ENCODE results near the gene CDH23.

The CDH23 gene

GRCh38 chr10:71558991-71559390 lies 162.3 kb downstream of the CDH23 start:
- DNase-seq, result no peak
- H3K4me1 Mint-ChIP-seq (ENCODE audit: low read depth), result no peaks in the 10 kb centered on the region
- H3K36me3 Mint-ChIP-seq (ENCODE audit: low read depth), result no peaks in the 10 kb centered on the region
- H3K4me3 Mint-ChIP-seq, result no peak overlapping the region
- H3K27ac Mint-ChIP-seq, result no peak overlapping the region
- H3K9me3 Mint-ChIP-seq, result no peaks in the 10 kb centered on the region
- peaks cover 16% of the 10 kb centered on the region for H3K27me3 Mint-ChIP-seq

GRCh38 chr10:71561003-71561574 lies 164.4 kb downstream of the CDH23 start:
- no peak for DNase-seq
- Mint-ChIP-seq H3K9me3 (no peaks in the 10 kb centered on the region), H3K4me1 (ENCODE audit: low read depth) (no peaks in the 10 kb centered on the region), H3K27me3 (peaks cover 16% of the 10 kb centered on the region), H3K36me3 (ENCODE audit: low read depth) (no peaks in the 10 kb centered on the region), H3K4me3 (no peak overlapping the region), H3K27ac (no peak overlapping the region)

GRCh38 chr10:71562181-71562580 lies 165.5 kb downstream of the CDH23 start:
- Mint-ChIP-seq H3K4me1 (ENCODE audit: low read depth) (no peaks in the 10 kb centered on the region), H3K36me3 (ENCODE audit: low read depth) (no peaks in the 10 kb centered on the region), H3K27me3 (peaks cover 16% of the 10 kb centered on the region), H3K27ac (no peak overlapping the region), H3K4me3 (no peak overlapping the region), H3K9me3 (no peaks in the 10 kb centered on the region)
- DNase-seq, result no peak

- no peak for DNase-seq
- no peaks in the 10 kb centered on the region for H3K36me3 Mint-ChIP-seq (ENCODE audit: low read depth)
- H3K4me3 Mint-ChIP-seq, result no peak overlapping the region
- H3K27ac Mint-ChIP-seq, result no peak overlapping the region
- H3K27me3 Mint-ChIP-seq, result peaks cover 16% of the 10 kb centered on the region
- no peaks in the 10 kb centered on the region for H3K4me1 Mint-ChIP-seq (ENCODE audit: low read depth)
- H3K9me3 Mint-ChIP-seq, result no peaks in the 10 kb centered on the region
These were observed 166.2 kb downstream of the CDH23 start for GRCh38 chr10:71562904-71563303.

- H3K27me3 Mint-ChIP-seq, result peaks cover 16% of the 10 kb centered on the region
- DNase-seq, result no peak
- no peaks in the 10 kb centered on the region for H3K4me1 Mint-ChIP-seq (ENCODE audit: low read depth)
- H3K9me3 Mint-ChIP-seq, result no peaks in the 10 kb centered on the region
- H3K36me3 Mint-ChIP-seq (ENCODE audit: low read depth), result no peaks in the 10 kb centered on the region
- no peak overlapping the region for H3K4me3 Mint-ChIP-seq
- H3K27ac Mint-ChIP-seq, result no peak overlapping the region
These were observed 167.6 kb downstream of the CDH23 start for GRCh38 chr10:71564194-71564820.

GRCh38 chr10:71565284-71566000 lies 168.7 kb downstream of the CDH23 start:
- H3K9me3 Mint-ChIP-seq, result no peaks in the 10 kb centered on the region
- DNase-seq, result no peak
- no peak overlapping the region for H3K4me3 Mint-ChIP-seq
- no peaks in the 10 kb centered on the region for H3K4me1 Mint-ChIP-seq (ENCODE audit: low read depth)
- H3K36me3 Mint-ChIP-seq (ENCODE audit: low read depth), result no peaks in the 10 kb centered on the region
- H3K27me3 Mint-ChIP-seq, result peaks cover 8% of the 10 kb centered on the region
- H3K27ac Mint-ChIP-seq, result no peak overlapping the region

GRCh38 chr10:71567006-71567405 lies 170.3 kb downstream of the CDH23 start:
- Mint-ChIP-seq H3K27me3 (no peaks in the 10 kb centered on the region), H3K4me3 (no peak overlapping the region), H3K4me1 (ENCODE audit: low read depth) (no peaks in the 10 kb centered on the region), H3K36me3 (ENCODE audit: low read depth) (no peaks in the 10 kb centered on the region), H3K27ac (no peak overlapping the region), H3K9me3 (no peaks in the 10 kb centered on the region)
- no peak for DNase-seq

- Mint-ChIP-seq H3K4me3 (no peak overlapping the region), H3K4me1 (ENCODE audit: low read depth) (no peaks in the 10 kb centered on the region), H3K36me3 (ENCODE audit: low read depth) (no peaks in the 10 kb centered on the region), H3K9me3 (no peaks in the 10 kb centered on the region), H3K27ac (no peak overlapping the region), H3K27me3 (no peaks in the 10 kb centered on the region)
- DNase-seq, result no peak
These were observed 172.3 kb downstream of the CDH23 start for GRCh38 chr10:71568896-71569492.

- Mint-ChIP-seq H3K27me3 (no peaks in the 10 kb centered on the region), H3K27ac (no peak overlapping the region), H3K36me3 (ENCODE audit: low read depth) (no peaks in the 10 kb centered on the region), H3K4me1 (ENCODE audit: low read depth) (no peaks in the 10 kb centered on the region), H3K9me3 (no peaks in the 10 kb centered on the region), H3K4me3 (no peak overlapping the region)
- DNase-seq, result peak; percentile 82
These were observed 173.3 kb downstream of the CDH23 start for GRCh38 chr10:71569775-71570588.

GRCh38 chr10:71571460-71572175 lies 174.9 kb downstream of the CDH23 start:
- DNase-seq, result no peak
- Mint-ChIP-seq H3K36me3 (ENCODE audit: low read depth) (no peaks in the 10 kb centered on the region), H3K4me3 (no peak overlapping the region), H3K27me3 (no peaks in the 10 kb centered on the region), H3K27ac (no peak overlapping the region), H3K4me1 (ENCODE audit: low read depth) (no peaks in the 10 kb centered on the region), H3K9me3 (no peaks in the 10 kb centered on the region)

- no peaks in the 10 kb centered on the region for H3K36me3 Mint-ChIP-seq (ENCODE audit: low read depth)
- H3K9me3 Mint-ChIP-seq, result no peaks in the 10 kb centered on the region
- no peaks in the 10 kb centered on the region for H3K4me1 Mint-ChIP-seq (ENCODE audit: low read depth)
- no peak overlapping the region for H3K27ac Mint-ChIP-seq
- no peak for DNase-seq
- H3K27me3 Mint-ChIP-seq, result no peaks in the 10 kb centered on the region
- H3K4me3 Mint-ChIP-seq, result no peak overlapping the region
These were observed 176.2 kb downstream of the CDH23 start for GRCh38 chr10:71572962-71573361.

- Mint-ChIP-seq H3K27me3 (no peaks in the 10 kb centered on the region), H3K4me1 (ENCODE audit: low read depth) (no peaks in the 10 kb centered on the region)
These were observed 177.1 kb downstream of the CDH23 start for GRCh38 chr10:71573562-71574518.

GRCh38 chr10:71575451-71575850 lies 178.7 kb downstream of the CDH23 start:
- H3K27me3 Mint-ChIP-seq, result no peaks in the 10 kb centered on the region
- no peak for DNase-seq
- H3K36me3 Mint-ChIP-seq (ENCODE audit: low read depth), result no peaks in the 10 kb centered on the region
- H3K4me1 Mint-ChIP-seq (ENCODE audit: low read depth), result no peaks in the 10 kb centered on the region
- H3K9me3 Mint-ChIP-seq, result no peaks in the 10 kb centered on the region
- H3K27ac Mint-ChIP-seq, result no peak overlapping the region
- H3K4me3 Mint-ChIP-seq, result no peak overlapping the region

More at GRCh38 chr10:71573562-71574518, 177.1 kb downstream of the CDH23 start:
- H3K9me3 Mint-ChIP-seq, result no peaks in the 10 kb centered on the region
- H3K36me3 Mint-ChIP-seq (ENCODE audit: low read depth), result no peaks in the 10 kb centered on the region
- DNase-seq, result no peak
- no peak overlapping the region for H3K4me3 Mint-ChIP-seq
- no peak overlapping the region for H3K27ac Mint-ChIP-seq
